IMR-90 (cell line): ENCODE measurements around the gene KLF18. TPM values are rescaled to one million over a fixed set of nuclear protein-coding genes. Genes with fewer than 3 reads are reported as not detected.

Source experiments
- ATAC-seq: fragments of 200-7000 bp; cut with Tn5 transposase; 2 replicates; pipeline ENCODE4 v1.9.1; 2020; ENCODE audit warnings: low read depth, mild to moderate bottlenecking, moderate library complexity
- BruUV-seq: library from RNA; stranded (reverse); fragments of 400-500 nt; replicated peaks from 2 replicates; lab custom pipeline; 2021; lab: Mats Ljungman, UMichigan
- CTCF ChIA-PET: fragments of 300-600 bp; formaldehyde crosslinking; extraction: SDS; loops from one replicate; lab custom pipeline; 2021; ENCODE audit warnings: antibody characterized with exemption; lab: Yijun Ruan, JAX
- POLR2A ChIA-PET: fragments of 300-600 bp; sonication (Branson Sonifier 250); formaldehyde crosslinking; loops from one replicate; lab custom pipeline; 2022; ENCODE audit warnings: antibody characterized with exemption; ENCODE audit not compliant: unreplicated experiment; lab: Charles Lee
- DNase-seq: peaks from one replicate; pipeline ENCODE4 v3.0.0; 2013
- H2AFZ ChIP-seq: replicated peaks from 2 replicates; pipeline ENCODE3; 2013; ENCODE audit warnings: low read length, mild to moderate bottlenecking; ENCODE audit not compliant: poor library complexity
- H2AK5ac ChIP-seq: 2 replicates; pipeline ENCODE4 v1.6.1; 2013; ENCODE audit warnings: low read depth, low read length, inconsistent platforms
- H2AK9ac ChIP-seq: replicated peaks from 2 replicates; pipeline ENCODE3; 2013; ENCODE audit warnings: mild to moderate bottlenecking, low read depth, low read length, moderate library complexity; ENCODE audit not compliant: poor library complexity
- H2BK120ac ChIP-seq: 2 replicates; pipeline ENCODE4 v1.6.1; 2013; ENCODE audit warnings: low read depth, low read length, inconsistent platforms
- H2BK15ac ChIP-seq: 3 replicates; pipeline ENCODE4 v1.6.1; 2013; ENCODE audit warnings: low read depth, low read length, inconsistent platforms
- H2BK20ac ChIP-seq: 2 replicates; pipeline ENCODE4 v1.6.1; 2013; ENCODE audit warnings: low read depth, mild to moderate bottlenecking, inconsistent platforms, low read length, moderate library complexity
- H2BK5ac ChIP-seq: 2 replicates; pipeline ENCODE4 v1.6.1; 2013; ENCODE audit warnings: mild to moderate bottlenecking, low read depth, low read length, inconsistent platforms; ENCODE audit not compliant: poor library complexity, severe bottlenecking
- H3K14ac ChIP-seq: replicated peaks from 2 replicates; pipeline ENCODE4 v1.6.1; 2013; ENCODE audit warnings: low read depth, low read length, inconsistent platforms
- H3K18ac ChIP-seq: 2 replicates; pipeline ENCODE4 v1.6.1; 2013; ENCODE audit warnings: low read depth, low read length, control low read depth
- H3K23ac ChIP-seq: 2 replicates; pipeline ENCODE4 v1.6.1; 2013; ENCODE audit warnings: low read depth, low read length, inconsistent platforms
- H3K27ac ChIP-seq: 2 replicates; pipeline ENCODE4 v1.5.1; 2013; ENCODE audit warnings: mild to moderate bottlenecking, control low read depth, low read length; ENCODE audit not compliant: insufficient read depth
- H3K27me3 ChIP-seq: 2 replicates; pipeline ENCODE4 v1.6.1; 2013; ENCODE audit warnings: low read length; ENCODE audit not compliant: control insufficient read depth, insufficient read depth
- H3K36me3 ChIP-seq: 2 replicates; pipeline ENCODE4 v1.6.1; 2013; ENCODE audit warnings: low read length, mixed read lengths; ENCODE audit not compliant: control insufficient read depth, insufficient read depth
- H3K4ac ChIP-seq: 2 replicates; pipeline ENCODE4 v1.6.1; 2013; ENCODE audit warnings: low read depth, low read length, inconsistent platforms
- H3K4me1 ChIP-seq: 2 replicates; pipeline ENCODE4 v1.6.1; 2013; ENCODE audit warnings: low read length, mixed read lengths; ENCODE audit not compliant: control insufficient read depth, insufficient read depth
- H3K4me2 ChIP-seq: 2 replicates; pipeline ENCODE4 v1.6.1; 2013; ENCODE audit warnings: low read depth, mild to moderate bottlenecking, control low read depth, low read length, moderate library complexity
- H3K4me3 ChIP-seq: 2 replicates; pipeline ENCODE4 v1.5.1; 2013; ENCODE audit warnings: low read depth, mild to moderate bottlenecking, control low read depth, low read length, moderate library complexity; ENCODE audit not compliant: insufficient read depth
- H3K56ac ChIP-seq: 2 replicates; pipeline ENCODE4 v1.6.1; 2013; ENCODE audit warnings: low read length, inconsistent platforms; ENCODE audit not compliant: insufficient read depth; ENCODE audit errors: extremely low read depth
- H3K79me1 ChIP-seq, 2 experiments: 2 replicates each; pipeline ENCODE4 v1.6.1; 2013; ENCODE audit warnings: low read length in 2 of 2, inconsistent platforms in 1 of 2, low read depth in 1 of 2
- H3K9ac ChIP-seq: 2 replicates; pipeline ENCODE4 v1.6.1; 2013; ENCODE audit warnings: low read depth, low read length, control low read depth
- H3K9me1 ChIP-seq: 2 replicates; pipeline ENCODE4 v1.6.1; 2013; ENCODE audit warnings: low read length, inconsistent platforms; ENCODE audit not compliant: insufficient read depth
- H3K9me3 ChIP-seq: 2 replicates; pipeline ENCODE4 v1.6.1; 2013; ENCODE audit warnings: low read length; ENCODE audit not compliant: control insufficient read depth, insufficient read depth
- H4K20me1 ChIP-seq: 2 replicates; pipeline ENCODE4 v1.6.1; 2013; ENCODE audit warnings: low read length, inconsistent platforms; ENCODE audit not compliant: insufficient read depth
- H4K5ac ChIP-seq: 2 replicates; pipeline ENCODE4 v1.6.1; 2013; ENCODE audit warnings: mild to moderate bottlenecking, low read depth, low read length, control low read depth
- H4K8ac ChIP-seq, 2 experiments: 2 replicates each; pipeline ENCODE4 v1.6.1; 2013; ENCODE audit warnings: low read depth in 2 of 2, low read length in 2 of 2, control low read depth in 1 of 2, inconsistent platforms in 1 of 2
- H4K91ac ChIP-seq: 2 replicates; pipeline ENCODE4 v1.6.1; 2013; ENCODE audit warnings: low read depth, low read length, inconsistent platforms; ENCODE audit not compliant: insufficient read depth
- POLR2A ChIP-seq: IDR thresholded peaks from 2 replicates; pipeline ENCODE4 v1.6.1; 2012; ENCODE audit warnings: mild to moderate bottlenecking, low read depth, low read length
- WGBS, 2 experiments: methylation state at CpG; one replicate each; pipeline versions ENCODE4 v1.1.5 to v1.1.7; 2013; ENCODE audit warnings: missing lambda C conversion rate in 2 of 2; ENCODE audit not compliant: insufficient read length in 1 of 2; ENCODE audit errors: extremely low coverage in 2 of 2; 5-methylcytosine and 5-hydroxymethylcytosine counted together
- dilution Hi-C: fragments of 300-500 bp; cut with HindIII; formaldehyde crosslinking; loops from one replicate; pipeline ENCODE4 v1.14.3; 2018; ENCODE audit warnings: low sequenced_read_pairs; ENCODE audit not compliant: unreplicated experiment
- in situ Hi-C: fragments of 300-500 bp; cut with MboI; formaldehyde crosslinking; loops from 3 replicates; pipeline ENCODE4 v1.14.3; 2019; ENCODE audit warnings: low sequenced_read_pairs, inconsistent platforms, mixed read lengths
- intact Hi-C: fragments of 100-400 bp; cut with micrococcal nuclease; formaldehyde crosslinking; loops from 2 replicates; pipeline ENCODE4 v1.10.0; 2022
- polyA plus RNA-seq, 3 experiments: library from polyadenylated mRNA; depleted of rRNA; stranded (reverse); fragments of >200 nt; gene quantifications; 2 replicates each; pipeline ENCODE4 v1.2.3, GENCODE V29; 2012; ENCODE audit warnings: low replicate concordance in 1 of 3
- total RNA-seq: library from RNA; depleted of rRNA; stranded (reverse); fragments of >200 nt; gene quantifications from 2 replicates; pipeline ENCODE4 v1.2.3, GENCODE V29; 2012

The KLF18 gene
- total and polyA plus RNA-seq, 2 of the 4 experiments (the other 2 are of a cell fraction): not detected

DNA sequence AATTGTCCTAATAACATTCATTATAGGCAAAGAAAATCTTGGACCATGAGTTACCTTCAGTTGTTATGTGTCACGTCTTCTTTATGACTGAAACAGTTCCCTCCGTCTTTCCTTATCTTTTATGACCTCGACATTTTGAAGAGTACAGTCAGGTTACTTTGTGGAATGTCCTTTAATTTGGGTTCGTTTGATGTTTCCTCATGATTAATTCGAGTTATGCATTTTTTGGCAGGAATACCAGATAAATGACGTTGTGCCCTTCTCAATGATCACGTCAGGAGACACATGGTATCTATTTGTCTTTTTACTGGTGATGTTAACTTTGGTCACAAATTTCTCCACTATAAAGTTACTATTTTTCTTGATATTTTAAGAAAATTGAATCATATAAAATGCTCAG is 40.1 kb downstream of the KLF18 start:
- H3K9me1 ChIP-seq: no peaks in the 10 kb centered on the region
- no peaks in the 10 kb centered on the region for H3K9me3 ChIP-seq
- H3K79me1 ChIP-seq: no peaks in the 10 kb centered on the region
- peak; percentile 33 for DNase-seq
- POLR2A ChIA-PET: no interaction called here
- no peak overlapping the region for H3K27ac ChIP-seq
- no peaks in the 10 kb centered on the region; the same call in 1 of the 2 replicates for H3K27me3 ChIP-seq
- dilution Hi-C loops: no loop called here
- no peak overlapping the region for H2AFZ ChIP-seq
- no peak overlapping the region for H2BK120ac ChIP-seq
- in situ Hi-C loops: no loop called here
- no peak overlapping the region for H3K18ac ChIP-seq
- H4K8ac ChIP-seq: no peak overlapping the region
- H2BK20ac ChIP-seq: no peak overlapping the region
- no peak overlapping the region for H3K14ac ChIP-seq
- ATAC-seq: no peak
- H2BK15ac ChIP-seq: no peak overlapping the region
- no peak overlapping the region for H3K4me3 ChIP-seq
- H4K20me1 ChIP-seq: no peaks in the 10 kb centered on the region
- H3K9ac ChIP-seq: no peak overlapping the region
- intact Hi-C loops: no loop called here
- no peak overlapping the region for H3K23ac ChIP-seq
- no peak overlapping the region for H2AK9ac ChIP-seq
- H2AK5ac ChIP-seq: no peak overlapping the region
- H3K56ac ChIP-seq: no peak overlapping the region
- H4K5ac ChIP-seq: no peak overlapping the region
- WGBS, 2 experiments: no CpG with 5 or more reads among the region's 7 CpGs
- TF ChIP-seq POLR2A: no peak
- H3K4me2 ChIP-seq: no peak overlapping the region
- CTCF ChIA-PET: no interaction called here
- H3K4me1 ChIP-seq: no peaks in the 10 kb centered on the region
- no peak overlapping the region for H2BK5ac ChIP-seq
- BruUV-seq: no TSS peak
- no peak overlapping the region for H4K91ac ChIP-seq
- no peaks in the 10 kb centered on the region for H3K36me3 ChIP-seq
- no peak overlapping the region for H3K4ac ChIP-seq
